IMR-90 (cell line): ENCODE measurements around the gene INMT. TPM values are rescaled to one million over a fixed set of nuclear protein-coding genes. Genes with fewer than 3 reads are reported as not detected.

ENCODE experiments used
- ATAC-seq: fragments of 200-7000 bp; cut with Tn5 transposase; 2 replicates; pipeline ENCODE4 v1.9.1; 2020; ENCODE audit warnings: low read depth, mild to moderate bottlenecking, moderate library complexity
- BruUV-seq: library from RNA; stranded (reverse); fragments of 400-500 nt; replicated peaks from 2 replicates; lab custom pipeline; 2021; lab: Mats Ljungman, UMichigan
- CTCF ChIA-PET: fragments of 300-600 bp; formaldehyde crosslinking; extraction: SDS; loops from one replicate; lab custom pipeline; 2021; ENCODE audit warnings: antibody characterized with exemption; lab: Yijun Ruan, JAX
- POLR2A ChIA-PET: fragments of 300-600 bp; sonication (Branson Sonifier 250); formaldehyde crosslinking; loops from one replicate; lab custom pipeline; 2022; ENCODE audit warnings: antibody characterized with exemption; ENCODE audit not compliant: unreplicated experiment; lab: Charles Lee
- DNase-seq: peaks from one replicate; pipeline ENCODE4 v3.0.0; 2013
- H2AFZ ChIP-seq: replicated peaks from 2 replicates; pipeline ENCODE3; 2013; ENCODE audit warnings: low read length, mild to moderate bottlenecking; ENCODE audit not compliant: poor library complexity
- H2AK5ac ChIP-seq: 2 replicates; pipeline ENCODE4 v1.6.1; 2013; ENCODE audit warnings: low read depth, low read length, inconsistent platforms
- H2AK9ac ChIP-seq: replicated peaks from 2 replicates; pipeline ENCODE3; 2013; ENCODE audit warnings: mild to moderate bottlenecking, low read depth, low read length, moderate library complexity; ENCODE audit not compliant: poor library complexity
- H2BK120ac ChIP-seq: 2 replicates; pipeline ENCODE4 v1.6.1; 2013; ENCODE audit warnings: low read depth, low read length, inconsistent platforms
- H2BK15ac ChIP-seq: 3 replicates; pipeline ENCODE4 v1.6.1; 2013; ENCODE audit warnings: low read depth, low read length, inconsistent platforms
- H2BK20ac ChIP-seq: 2 replicates; pipeline ENCODE4 v1.6.1; 2013; ENCODE audit warnings: low read depth, mild to moderate bottlenecking, inconsistent platforms, low read length, moderate library complexity
- H2BK5ac ChIP-seq: 2 replicates; pipeline ENCODE4 v1.6.1; 2013; ENCODE audit warnings: mild to moderate bottlenecking, low read depth, low read length, inconsistent platforms; ENCODE audit not compliant: poor library complexity, severe bottlenecking
- H3K14ac ChIP-seq: replicated peaks from 2 replicates; pipeline ENCODE4 v1.6.1; 2013; ENCODE audit warnings: low read depth, low read length, inconsistent platforms
- H3K18ac ChIP-seq: 2 replicates; pipeline ENCODE4 v1.6.1; 2013; ENCODE audit warnings: low read depth, low read length, control low read depth
- H3K23ac ChIP-seq: 2 replicates; pipeline ENCODE4 v1.6.1; 2013; ENCODE audit warnings: low read depth, low read length, inconsistent platforms
- H3K27ac ChIP-seq: 2 replicates; pipeline ENCODE4 v1.5.1; 2013; ENCODE audit warnings: mild to moderate bottlenecking, control low read depth, low read length; ENCODE audit not compliant: insufficient read depth
- H3K27me3 ChIP-seq: 2 replicates; pipeline ENCODE4 v1.6.1; 2013; ENCODE audit warnings: low read length; ENCODE audit not compliant: control insufficient read depth, insufficient read depth
- H3K36me3 ChIP-seq: 2 replicates; pipeline ENCODE4 v1.6.1; 2013; ENCODE audit warnings: low read length, mixed read lengths; ENCODE audit not compliant: control insufficient read depth, insufficient read depth
- H3K4ac ChIP-seq: 2 replicates; pipeline ENCODE4 v1.6.1; 2013; ENCODE audit warnings: low read depth, low read length, inconsistent platforms
- H3K4me1 ChIP-seq: 2 replicates; pipeline ENCODE4 v1.6.1; 2013; ENCODE audit warnings: low read length, mixed read lengths; ENCODE audit not compliant: control insufficient read depth, insufficient read depth
- H3K4me2 ChIP-seq: 2 replicates; pipeline ENCODE4 v1.6.1; 2013; ENCODE audit warnings: low read depth, mild to moderate bottlenecking, control low read depth, low read length, moderate library complexity
- H3K4me3 ChIP-seq: 2 replicates; pipeline ENCODE4 v1.5.1; 2013; ENCODE audit warnings: low read depth, mild to moderate bottlenecking, control low read depth, low read length, moderate library complexity; ENCODE audit not compliant: insufficient read depth
- H3K56ac ChIP-seq: 2 replicates; pipeline ENCODE4 v1.6.1; 2013; ENCODE audit warnings: low read length, inconsistent platforms; ENCODE audit not compliant: insufficient read depth; ENCODE audit errors: extremely low read depth
- H3K79me1 ChIP-seq, 2 experiments: 2 replicates each; pipeline ENCODE4 v1.6.1; 2013; ENCODE audit warnings: low read length in 2 of 2, inconsistent platforms in 1 of 2, low read depth in 1 of 2
- H3K9ac ChIP-seq: 2 replicates; pipeline ENCODE4 v1.6.1; 2013; ENCODE audit warnings: low read depth, low read length, control low read depth
- H3K9me1 ChIP-seq: 2 replicates; pipeline ENCODE4 v1.6.1; 2013; ENCODE audit warnings: low read length, inconsistent platforms; ENCODE audit not compliant: insufficient read depth
- H3K9me3 ChIP-seq: 2 replicates; pipeline ENCODE4 v1.6.1; 2013; ENCODE audit warnings: low read length; ENCODE audit not compliant: control insufficient read depth, insufficient read depth
- H4K20me1 ChIP-seq: 2 replicates; pipeline ENCODE4 v1.6.1; 2013; ENCODE audit warnings: low read length, inconsistent platforms; ENCODE audit not compliant: insufficient read depth
- H4K5ac ChIP-seq: 2 replicates; pipeline ENCODE4 v1.6.1; 2013; ENCODE audit warnings: mild to moderate bottlenecking, low read depth, low read length, control low read depth
- H4K8ac ChIP-seq, 2 experiments: 2 replicates each; pipeline ENCODE4 v1.6.1; 2013; ENCODE audit warnings: low read depth in 2 of 2, low read length in 2 of 2, control low read depth in 1 of 2, inconsistent platforms in 1 of 2
- H4K91ac ChIP-seq: 2 replicates; pipeline ENCODE4 v1.6.1; 2013; ENCODE audit warnings: low read depth, low read length, inconsistent platforms; ENCODE audit not compliant: insufficient read depth
- CHD1 ChIP-seq: IDR thresholded peaks from 2 replicates; pipeline ENCODE4 v1.6.1; 2012; ENCODE audit warnings: low read depth, low read length, improper control_type of control experiment
- MAFK ChIP-seq: IDR thresholded peaks from 2 replicates; pipeline ENCODE4 v1.6.1; 2012; ENCODE audit warnings: low read depth, low read length, improper control_type of control experiment
- MXI1 ChIP-seq: IDR thresholded peaks from 2 replicates; pipeline ENCODE4 v1.6.1; 2012; ENCODE audit warnings: low read depth, mild to moderate bottlenecking, low read length, moderate library complexity, borderline replicate concordance
- NFE2L2 ChIP-seq: fragments of 150-350 bp; IDR thresholded peaks from 2 replicates; pipeline ENCODE4 v1.6.1; 2016; ENCODE audit warnings: low read depth, mild to moderate bottlenecking, low read length
- POLR2A ChIP-seq: IDR thresholded peaks from 2 replicates; pipeline ENCODE4 v1.6.1; 2012; ENCODE audit warnings: mild to moderate bottlenecking, low read depth, low read length
- RCOR1 ChIP-seq: IDR thresholded peaks from 2 replicates; pipeline ENCODE4 v1.6.1; 2012; ENCODE audit warnings: mild to moderate bottlenecking, low read length, improper control_type of control experiment; ENCODE audit not compliant: insufficient replicate concordance
- RFX5 ChIP-seq: IDR thresholded peaks from 2 replicates; pipeline ENCODE4 v1.8.0; 2012; ENCODE audit warnings: low read depth, mild to moderate bottlenecking, low read length, moderate library complexity
- SMC3 ChIP-seq: fragments of 150-350 bp; IDR thresholded peaks from 2 replicates; pipeline ENCODE4 v1.6.1; 2016; ENCODE audit warnings: low read depth, mild to moderate bottlenecking, antibody characterized with exemption, low read length, moderate library complexity
- WGBS, 2 experiments: methylation state at CpG; one replicate each; pipeline versions ENCODE4 v1.1.5 to v1.1.7; 2013; ENCODE audit warnings: missing lambda C conversion rate in 2 of 2; ENCODE audit not compliant: insufficient read length in 1 of 2; ENCODE audit errors: extremely low coverage in 2 of 2; 5-methylcytosine and 5-hydroxymethylcytosine counted together
- dilution Hi-C: fragments of 300-500 bp; cut with HindIII; formaldehyde crosslinking; loops from one replicate; pipeline ENCODE4 v1.14.3; 2018; ENCODE audit warnings: low sequenced_read_pairs; ENCODE audit not compliant: unreplicated experiment
- in situ Hi-C: fragments of 300-500 bp; cut with MboI; formaldehyde crosslinking; loops from 3 replicates; pipeline ENCODE4 v1.14.3; 2019; ENCODE audit warnings: low sequenced_read_pairs, inconsistent platforms, mixed read lengths
- intact Hi-C: fragments of 100-400 bp; cut with micrococcal nuclease; formaldehyde crosslinking; loops from 2 replicates; pipeline ENCODE4 v1.10.0; 2022
- polyA plus RNA-seq, 3 experiments: library from polyadenylated mRNA; depleted of rRNA; stranded (reverse); fragments of >200 nt; gene quantifications; 2 replicates each; pipeline ENCODE4 v1.2.3, GENCODE V29; 2012; ENCODE audit warnings: low replicate concordance in 1 of 3
- total RNA-seq: library from RNA; depleted of rRNA; stranded (reverse); fragments of >200 nt; gene quantifications from 2 replicates; pipeline ENCODE4 v1.2.3, GENCODE V29; 2012
- TF ChIP-seq, protein P1 (sequence below): conservative IDR thresholded peaks from 2 replicates; pipeline ENCODE4 v1.5.1; 2012; ENCODE audit warnings: mild to moderate bottlenecking, low read depth, low read length, improper control_type of control experiment

The INMT gene
- total and polyA plus RNA-seq, 2 of the 4 experiments (the other 2 are of a cell fraction) = 0.39 to 2.2 TPM

DNA sequence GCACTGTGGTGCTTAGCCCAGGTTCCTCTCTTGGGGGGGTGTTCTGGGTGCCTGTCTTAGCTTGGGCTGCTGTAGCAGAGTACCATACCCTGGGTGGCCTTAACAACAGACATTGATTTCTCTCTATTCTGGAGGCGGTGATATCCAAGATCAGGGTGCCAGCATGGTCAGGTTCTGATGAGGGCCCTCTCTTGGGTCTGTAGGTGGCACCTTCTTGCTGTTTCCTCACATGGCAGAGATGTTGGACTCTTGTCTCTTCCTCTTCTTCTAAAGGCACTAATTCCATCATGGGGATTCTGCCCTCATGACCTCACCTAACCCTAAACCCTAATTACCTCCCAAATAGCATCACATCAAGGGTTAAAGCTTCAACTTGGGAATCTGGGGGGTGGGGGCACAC lies 49.7 kb upstream of the INMT start:
- Histone ChIP-seq H3K14ac (no peak overlapping the region), H4K5ac (no peak overlapping the region), H2BK20ac (no peak overlapping the region), H2BK15ac (no peak overlapping the region), H3K4ac (no peak overlapping the region), H2AK5ac (no peak overlapping the region), H3K9me3 (no peaks in the 10 kb centered on the region), H3K79me1 (no peaks in the 10 kb centered on the region), H3K56ac (no peak overlapping the region), H3K27ac (no peak overlapping the region), H3K9ac (no peak overlapping the region), H3K4me3 (no peak overlapping the region), H4K20me1 (no peaks in the 10 kb centered on the region), H2AFZ (no peak overlapping the region), H3K23ac (no peak overlapping the region), H4K8ac (no peak overlapping the region), H3K9me1 (no peaks in the 10 kb centered on the region), H3K18ac (no peak overlapping the region), H3K4me2 (no peak overlapping the region), H3K4me1 (no peaks in the 10 kb centered on the region), H2BK5ac (no peak overlapping the region), H2AK9ac (no peak overlapping the region), H3K36me3 (no peaks in the 10 kb centered on the region), H2BK120ac (no peak overlapping the region), H3K27me3 (peaks cover 45% of the 10 kb centered on the region), H4K91ac (no peak overlapping the region)
- intact Hi-C loops (no loop called here), in situ Hi-C loops (no loop called here), dilution Hi-C loops (no loop called here)
- DNase-seq (no peak), ATAC-seq (no peak)
- POLR2A ChIA-PET = no interaction called here
- 100% methylated on average over 1 of the region's 1 CpG; no CpG with 5 or more reads in 1 of the 2 experiments for WGBS, 2 experiments
- CTCF ChIA-PET = no interaction called here
- BruUV-seq = no TSS peak
- TF ChIP-seq MAFK (no peak), RFX5 (no peak), SMC3 (no peak), NFE2L2 (no peak), RCOR1 (no peak), CHD1 (no peak), POLR2A (no peak), MXI1 (no peak)
- TF ChIP-seq, protein P1, sequence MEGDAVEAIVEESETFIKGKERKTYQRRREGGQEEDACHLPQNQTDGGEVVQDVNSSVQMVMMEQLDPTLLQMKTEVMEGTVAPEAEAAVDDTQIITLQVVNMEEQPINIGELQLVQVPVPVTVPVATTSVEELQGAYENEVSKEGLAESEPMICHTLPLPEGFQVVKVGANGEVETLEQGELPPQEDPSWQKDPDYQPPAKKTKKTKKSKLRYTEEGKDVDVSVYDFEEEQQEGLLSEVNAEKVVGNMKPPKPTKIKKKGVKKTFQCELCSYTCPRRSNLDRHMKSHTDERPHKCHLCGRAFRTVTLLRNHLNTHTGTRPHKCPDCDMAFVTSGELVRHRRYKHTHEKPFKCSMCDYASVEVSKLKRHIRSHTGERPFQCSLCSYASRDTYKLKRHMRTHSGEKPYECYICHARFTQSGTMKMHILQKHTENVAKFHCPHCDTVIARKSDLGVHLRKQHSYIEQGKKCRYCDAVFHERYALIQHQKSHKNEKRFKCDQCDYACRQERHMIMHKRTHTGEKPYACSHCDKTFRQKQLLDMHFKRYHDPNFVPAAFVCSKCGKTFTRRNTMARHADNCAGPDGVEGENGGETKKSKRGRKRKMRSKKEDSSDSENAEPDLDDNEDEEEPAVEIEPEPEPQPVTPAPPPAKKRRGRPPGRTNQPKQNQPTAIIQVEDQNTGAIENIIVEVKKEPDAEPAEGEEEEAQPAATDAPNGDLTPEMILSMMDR = no peak
